ENCODE data around the gene DNAJC11.
"Not testable (repeated sequence)": the region's sequence is repeated elsewhere in the genome, so short reads cannot be mapped to it uniquely, and the experiment has no call there.

DNAJC11 gene

GRCh38 chr1:6723621-6724428 lies 22.2 kb upstream of the DNAJC11 start:
- Mint-ChIP-seq H3K4me1 (ENCODE audit: low read depth) (no peaks in the 10 kb centered on the region), H3K36me3 (no peaks in the 10 kb centered on the region), H3K4me3 (no peak overlapping the region), H3K9me3 (ENCODE audit: low read depth) (no peaks in the 10 kb centered on the region), H3K27me3 (no peaks in the 10 kb centered on the region), H3K27ac (no peak overlapping the region)

GRCh38 chr1:6711174-6711573 lies 9.6 kb upstream of the DNAJC11 start:
- no peak overlapping the region for H3K4me3 Mint-ChIP-seq
- H3K27ac Mint-ChIP-seq, result no peak overlapping the region
- H3K9me3 Mint-ChIP-seq (ENCODE audit: low read depth), result peaks cover 5% of the 10 kb centered on the region

GRCh38 chr1:6704746-6705145 lies 3.1 kb upstream of the DNAJC11 start:
- Mint-ChIP-seq H3K27me3 (peaks cover 2% of the 10 kb centered on the region), H3K4me3 (no peak overlapping the region), H3K4me1 (ENCODE audit: low read depth) (peaks cover 11% of the 10 kb centered on the region), H3K27ac (no peak overlapping the region), H3K9me3 (ENCODE audit: low read depth) (no peaks in the 10 kb centered on the region), H3K36me3 (no peaks in the 10 kb centered on the region)

More at GRCh38 chr1:6711174-6711573, 9.6 kb upstream of the DNAJC11 start:
- no peaks in the 10 kb centered on the region for H3K36me3 Mint-ChIP-seq
- no peaks in the 10 kb centered on the region for H3K4me1 Mint-ChIP-seq (ENCODE audit: low read depth)
- H3K27me3 Mint-ChIP-seq, result peaks cover 5% of the 10 kb centered on the region

- no peaks in the 10 kb centered on the region for H3K9me3 Mint-ChIP-seq (ENCODE audit: low read depth)
- peak overlapping the region; percentile 50 for H3K27ac Mint-ChIP-seq
- H3K36me3 Mint-ChIP-seq, result no peaks in the 10 kb centered on the region
- H3K4me1 Mint-ChIP-seq (ENCODE audit: low read depth), result peaks cover 21% of the 10 kb centered on the region
- H3K4me3 Mint-ChIP-seq, result peak overlapping the region; percentile 58
- H3K27me3 Mint-ChIP-seq, result peaks cover under 1% of the 10 kb centered on the region
Observed at GRCh38 chr1:6703016-6703415, 1.4 kb upstream of the DNAJC11 start.

GRCh38 chr1:6700853-6701436 lies 671 bp downstream of the DNAJC11 start:
- H3K36me3 Mint-ChIP-seq, result no peaks in the 10 kb centered on the region
- H3K27me3 Mint-ChIP-seq, result no peaks in the 10 kb centered on the region
- H3K9me3 Mint-ChIP-seq (ENCODE audit: low read depth), result no peaks in the 10 kb centered on the region
- peak overlapping the region; percentile 89 for H3K27ac Mint-ChIP-seq
- peaks cover 23% of the 10 kb centered on the region for H3K4me1 Mint-ChIP-seq (ENCODE audit: low read depth)
- peak overlapping the region; percentile 92 for H3K4me3 Mint-ChIP-seq

GRCh38 chr1:6699915-6700314 lies 1.7 kb downstream of the DNAJC11 start:
- not testable (repeated sequence) for H3K36me3 Mint-ChIP-seq; H3K27me3 Mint-ChIP-seq; H3K9me3 Mint-ChIP-seq (ENCODE audit: low read depth)
- Mint-ChIP-seq H3K4me1 (ENCODE audit: low read depth) (peaks cover 23% of the 10 kb centered on the region), H3K27ac (peak overlapping the region; percentile 89), H3K4me3 (peak overlapping the region; percentile 92)

- Mint-ChIP-seq H3K27ac (no peak overlapping the region), H3K36me3 (no peaks in the 10 kb centered on the region), H3K9me3 (ENCODE audit: low read depth) (no peaks in the 10 kb centered on the region), H3K4me3 (no peak overlapping the region), H3K4me1 (ENCODE audit: low read depth) (peaks cover 31% of the 10 kb centered on the region), H3K27me3 (no peaks in the 10 kb centered on the region)
Observed at GRCh38 chr1:6695868-6696267, 5.7 kb downstream of the DNAJC11 start.

- Mint-ChIP-seq H3K4me1 (ENCODE audit: low read depth) (peaks cover 22% of the 10 kb centered on the region), H3K4me3 (no peak overlapping the region), H3K36me3 (no peaks in the 10 kb centered on the region), H3K27ac (no peak overlapping the region), H3K9me3 (ENCODE audit: low read depth) (no peaks in the 10 kb centered on the region), H3K27me3 (no peaks in the 10 kb centered on the region)
Observed at GRCh38 chr1:6694121-6694713, 7.4 kb downstream of the DNAJC11 start.

GRCh38 chr1:6692956-6693355 lies 8.7 kb downstream of the DNAJC11 start:
- Mint-ChIP-seq H3K9me3 (ENCODE audit: low read depth) (no peaks in the 10 kb centered on the region), H3K27me3 (no peaks in the 10 kb centered on the region), H3K4me1 (ENCODE audit: low read depth) (peaks cover 22% of the 10 kb centered on the region)

GRCh38 chr1:6691507-6691906 lies 10.1 kb downstream of the DNAJC11 start:
- H3K4me1 Mint-ChIP-seq (ENCODE audit: low read depth), result peaks cover 22% of the 10 kb centered on the region

More at GRCh38 chr1:6692956-6693355, 8.7 kb downstream of the DNAJC11 start:
- H3K36me3 Mint-ChIP-seq, result no peaks in the 10 kb centered on the region
- no peak overlapping the region for H3K4me3 Mint-ChIP-seq
- no peak overlapping the region for H3K27ac Mint-ChIP-seq

GRCh38 chr1:6690186-6690585 lies 11.4 kb downstream of the DNAJC11 start:
- Mint-ChIP-seq H3K27me3 (no peaks in the 10 kb centered on the region), H3K27ac (no peak overlapping the region), H3K4me1 (ENCODE audit: low read depth) (peaks cover 28% of the 10 kb centered on the region), H3K36me3 (no peaks in the 10 kb centered on the region), H3K9me3 (ENCODE audit: low read depth) (no peaks in the 10 kb centered on the region), H3K4me3 (no peak overlapping the region)

More at GRCh38 chr1:6691507-6691906, 10.1 kb downstream of the DNAJC11 start:
- no peaks in the 10 kb centered on the region for H3K36me3 Mint-ChIP-seq
- H3K27ac Mint-ChIP-seq, result no peak overlapping the region
- no peaks in the 10 kb centered on the region for H3K27me3 Mint-ChIP-seq
- no peaks in the 10 kb centered on the region for H3K9me3 Mint-ChIP-seq (ENCODE audit: low read depth)
- H3K4me3 Mint-ChIP-seq, result no peak overlapping the region

- H3K4me1 Mint-ChIP-seq (ENCODE audit: low read depth), result peaks cover 29% of the 10 kb centered on the region
- no peaks in the 10 kb centered on the region for H3K36me3 Mint-ChIP-seq
- H3K4me3 Mint-ChIP-seq, result no peak overlapping the region
- no peaks in the 10 kb centered on the region for H3K27me3 Mint-ChIP-seq
- H3K9me3 Mint-ChIP-seq (ENCODE audit: low read depth), result no peaks in the 10 kb centered on the region
- H3K27ac Mint-ChIP-seq, result no peak overlapping the region
Observed at GRCh38 chr1:6688757-6689156, 12.9 kb downstream of the DNAJC11 start.

GRCh38 chr1:6688001-6688400 lies 13.6 kb downstream of the DNAJC11 start:
- Mint-ChIP-seq H3K36me3 (no peaks in the 10 kb centered on the region), H3K27me3 (no peaks in the 10 kb centered on the region), H3K4me3 (no peak overlapping the region), H3K4me1 (ENCODE audit: low read depth) (peaks cover 32% of the 10 kb centered on the region), H3K27ac (no peak overlapping the region), H3K9me3 (ENCODE audit: low read depth) (no peaks in the 10 kb centered on the region)

- Mint-ChIP-seq H3K27ac (no peak overlapping the region), H3K9me3 (ENCODE audit: low read depth) (no peaks in the 10 kb centered on the region)
Observed at GRCh38 chr1:6686294-6686693, 15.3 kb downstream of the DNAJC11 start.

GRCh38 chr1:6685381-6685780 lies 16.2 kb downstream of the DNAJC11 start:
- H3K4me1 Mint-ChIP-seq (ENCODE audit: low read depth), result peaks cover 25% of the 10 kb centered on the region
- no peaks in the 10 kb centered on the region for H3K9me3 Mint-ChIP-seq (ENCODE audit: low read depth)
- no peaks in the 10 kb centered on the region for H3K36me3 Mint-ChIP-seq
- H3K4me3 Mint-ChIP-seq, result no peak overlapping the region
- no peaks in the 10 kb centered on the region for H3K27me3 Mint-ChIP-seq
- H3K27ac Mint-ChIP-seq, result no peak overlapping the region

More at GRCh38 chr1:6686294-6686693, 15.3 kb downstream of the DNAJC11 start:
- Mint-ChIP-seq H3K4me1 (ENCODE audit: low read depth) (peaks cover 28% of the 10 kb centered on the region), H3K4me3 (no peak overlapping the region), H3K27me3 (no peaks in the 10 kb centered on the region), H3K36me3 (no peaks in the 10 kb centered on the region)
